IPS-18a (cell line): ENCODE measurements around the gene BICDL1.

ENCODE experiments used
- H3K27ac ChIP-seq: one replicate; pipeline ENCODE4 v1.5.1; 2013; ENCODE audit warnings: low read length
- H3K27me3 ChIP-seq: one replicate; pipeline ENCODE4 v1.6.1; 2013; ENCODE audit warnings: mild to moderate bottlenecking, low read length; ENCODE audit not compliant: control insufficient read depth, insufficient read depth
- H3K36me3 ChIP-seq: one replicate; pipeline ENCODE4 v1.6.1; 2013; ENCODE audit warnings: low read depth, low read length; ENCODE audit not compliant: control insufficient read depth
- H3K4me1 ChIP-seq: one replicate; pipeline ENCODE4 v1.6.1; 2013; ENCODE audit warnings: low read depth, low read length; ENCODE audit not compliant: control insufficient read depth
- H3K4me3 ChIP-seq: one replicate; pipeline ENCODE4 v1.5.1; 2013; ENCODE audit warnings: low read length
- H3K9ac ChIP-seq: one replicate; pipeline ENCODE4 v1.6.1; 2013; ENCODE audit warnings: mild to moderate bottlenecking, low read length, moderate library complexity
- H3K9me3 ChIP-seq: one replicate; pipeline ENCODE4 v1.6.1; 2013; ENCODE audit warnings: low read depth, low read length; ENCODE audit not compliant: control insufficient read depth

Gene BICDL1

DNA sequence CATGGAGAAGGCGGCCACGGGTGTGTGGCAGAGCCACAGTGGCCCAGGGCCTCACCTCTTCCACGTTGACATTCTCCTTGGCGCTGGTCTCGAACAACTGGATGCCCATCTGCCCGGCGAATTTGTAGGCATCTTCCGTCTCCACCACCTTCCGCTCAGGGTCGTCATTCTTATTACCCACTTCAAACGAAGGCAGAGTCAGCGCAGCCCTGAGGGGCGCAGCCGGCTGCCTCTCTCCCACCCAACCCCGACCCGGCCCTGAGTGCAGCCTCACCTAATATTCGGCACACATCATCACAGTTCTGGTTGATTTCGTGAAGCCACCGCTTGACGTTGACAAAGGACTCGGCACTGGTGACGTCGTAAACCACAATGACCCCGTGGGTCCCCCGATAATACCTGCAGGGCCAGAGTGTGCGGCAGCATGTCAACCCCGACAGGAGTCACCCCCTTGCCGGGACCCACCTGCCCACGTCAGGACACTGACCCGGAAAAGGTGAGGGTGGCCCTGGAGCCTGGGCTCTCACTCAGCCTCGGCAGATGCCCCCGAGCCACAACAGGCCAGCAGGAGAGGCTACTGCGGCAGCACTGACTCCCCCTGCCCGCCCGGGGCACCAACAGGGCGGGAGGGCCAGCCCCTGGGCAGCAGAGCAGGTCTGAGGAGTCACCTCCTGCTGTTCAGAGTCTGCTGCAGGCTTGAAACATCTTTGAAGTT, 109.9 kb downstream of the BICDL1 start:
- H3K4me3 ChIP-seq = no peak overlapping the region
- H3K27me3 ChIP-seq = no peaks in the 10 kb centered on the region
- H3K27ac ChIP-seq = no peak overlapping the region
- H3K4me1 ChIP-seq = peaks cover 7% of the 10 kb centered on the region
- H3K9me3 ChIP-seq = no peaks in the 10 kb centered on the region
- peaks cover 19% of the 10 kb centered on the region for H3K36me3 ChIP-seq
- H3K9ac ChIP-seq = no peak overlapping the region

- H3K36me3 ChIP-seq = peaks cover 20% of the 10 kb centered on the region
Observed at GRCh38 chr12:120099738-120100137, 110.7 kb downstream of the BICDL1 start.

GRCh38 chr12:120100630-120101029, 111.6 kb downstream of the BICDL1 start:
- H3K9ac ChIP-seq = no peak overlapping the region
- no peaks in the 10 kb centered on the region for H3K27me3 ChIP-seq
- no peak overlapping the region for H3K4me3 ChIP-seq
- peaks cover 20% of the 10 kb centered on the region for H3K36me3 ChIP-seq
- H3K9me3 ChIP-seq = no peaks in the 10 kb centered on the region
- no peak overlapping the region for H3K27ac ChIP-seq
- H3K4me1 ChIP-seq = peaks cover 5% of the 10 kb centered on the region

More at GRCh38 chr12:120099738-120100137, 110.7 kb downstream of the BICDL1 start:
- no peaks in the 10 kb centered on the region for H3K9me3 ChIP-seq
- no peak overlapping the region for H3K9ac ChIP-seq
- no peak overlapping the region for H3K27ac ChIP-seq
- no peaks in the 10 kb centered on the region for H3K27me3 ChIP-seq
- no peak overlapping the region for H3K4me3 ChIP-seq
- peaks cover 2% of the 10 kb centered on the region for H3K4me1 ChIP-seq

- Histone ChIP-seq H3K9ac (no peak overlapping the region), H3K36me3 (peaks cover 20% of the 10 kb centered on the region), H3K4me3 (no peak overlapping the region), H3K4me1 (peaks cover 10% of the 10 kb centered on the region), H3K27me3 (no peaks in the 10 kb centered on the region), H3K27ac (no peak overlapping the region), H3K9me3 (no peaks in the 10 kb centered on the region)
Observed at GRCh38 chr12:120101182-120101581, 112.1 kb downstream of the BICDL1 start.

- H3K9me3 ChIP-seq = no peaks in the 10 kb centered on the region
- peaks cover 20% of the 10 kb centered on the region for H3K36me3 ChIP-seq
- H3K4me3 ChIP-seq = no peak overlapping the region
- no peak overlapping the region for H3K27ac ChIP-seq
- H3K4me1 ChIP-seq = peaks cover 11% of the 10 kb centered on the region
- no peak overlapping the region for H3K9ac ChIP-seq
- no peaks in the 10 kb centered on the region for H3K27me3 ChIP-seq
Observed at GRCh38 chr12:120101617-120102016, 112.6 kb downstream of the BICDL1 start.

DNA sequence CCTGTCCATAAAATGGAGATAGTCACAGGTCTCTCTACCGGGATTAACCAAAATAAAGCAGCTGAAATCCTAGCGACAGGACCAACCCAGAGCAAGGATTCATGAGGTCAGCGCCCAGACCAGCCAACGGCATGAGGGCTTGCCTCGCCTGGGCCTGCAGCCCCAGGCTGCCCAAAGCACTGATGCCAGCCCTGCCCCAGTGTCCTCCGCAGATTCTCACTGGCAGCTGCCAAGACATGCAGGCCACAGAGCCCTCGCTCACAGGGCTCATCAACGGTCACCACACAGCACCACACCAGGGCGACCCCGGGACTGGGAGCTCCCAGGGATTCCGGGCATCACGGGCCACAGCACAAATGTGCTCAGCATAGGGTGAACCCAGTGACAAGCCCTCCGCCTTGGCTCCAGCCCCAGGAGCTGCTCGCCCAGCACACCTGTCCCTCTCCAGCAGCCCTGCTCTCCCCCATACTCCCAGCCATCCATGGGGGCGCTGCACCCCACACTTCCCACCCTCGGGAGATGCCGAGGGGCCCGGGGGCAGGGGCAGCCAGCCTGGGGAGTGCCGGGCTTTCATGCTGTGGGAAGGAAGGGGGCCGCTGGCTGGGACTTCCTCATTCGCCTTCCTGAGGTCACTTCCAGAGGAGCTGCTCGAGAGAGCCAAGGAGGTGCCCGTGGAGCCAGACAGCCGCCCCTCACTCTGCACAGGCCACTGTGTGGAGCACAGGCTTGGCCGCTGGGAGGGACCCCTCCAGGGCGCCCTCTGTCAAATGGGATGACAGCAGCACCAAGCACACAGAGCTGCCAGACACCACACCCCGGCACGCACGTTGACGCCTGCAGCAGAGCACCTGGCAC, 113.4 kb downstream of the BICDL1 start:
- Histone ChIP-seq H3K9ac (no peak overlapping the region), H3K36me3 (peaks cover 16% of the 10 kb centered on the region)

DNA sequence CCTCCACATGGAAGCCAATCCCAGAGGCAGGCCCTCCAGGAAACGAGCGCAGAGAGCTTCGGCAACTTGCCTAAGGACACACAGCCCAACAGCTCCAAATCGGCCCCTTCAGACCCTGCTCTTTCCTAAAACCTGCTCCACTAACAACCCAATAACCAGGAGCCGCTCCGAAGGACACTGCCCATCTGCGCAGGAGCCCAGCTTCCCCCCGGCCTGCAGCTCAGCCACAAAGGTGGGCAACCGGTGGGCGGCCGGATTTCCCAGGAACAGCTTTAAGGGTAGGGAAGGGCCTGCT, 114.0 kb downstream of the BICDL1 start:
- Histone ChIP-seq H3K9ac (no peak overlapping the region), H3K4me1 (peaks cover 12% of the 10 kb centered on the region), H3K27me3 (no peaks in the 10 kb centered on the region), H3K36me3 (peaks cover 16% of the 10 kb centered on the region), H3K9me3 (no peaks in the 10 kb centered on the region), H3K4me3 (no peak overlapping the region), H3K27ac (no peak overlapping the region)

More for the DNA sequence above, 113.4 kb downstream of the BICDL1 start:
- Histone ChIP-seq H3K27me3 (no peaks in the 10 kb centered on the region), H3K4me1 (peaks cover 11% of the 10 kb centered on the region), H3K4me3 (no peak overlapping the region), H3K27ac (no peak overlapping the region), H3K9me3 (no peaks in the 10 kb centered on the region)

DNA sequence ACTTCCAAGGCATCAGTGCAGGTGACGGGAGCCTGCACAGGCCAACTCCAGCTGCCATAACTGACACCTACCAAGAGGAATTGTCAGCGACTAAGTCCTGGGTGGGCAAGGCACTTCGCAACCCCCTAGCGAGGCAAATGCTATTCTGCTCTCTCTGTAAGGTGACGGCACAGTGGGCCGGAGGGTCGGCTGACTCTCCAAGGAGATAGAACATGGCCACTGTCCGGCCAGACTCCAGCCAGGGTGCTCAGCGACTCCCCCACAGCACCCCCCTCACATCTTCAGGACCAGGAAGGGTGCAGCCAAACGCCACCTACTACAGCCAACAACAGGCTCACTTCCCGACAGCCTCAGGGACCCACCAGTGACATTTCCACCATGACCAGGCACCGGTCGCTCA, 114.3 kb downstream of the BICDL1 start:
- no peak overlapping the region for H3K9ac ChIP-seq
- H3K27me3 ChIP-seq = no peaks in the 10 kb centered on the region
- peaks cover 14% of the 10 kb centered on the region for H3K36me3 ChIP-seq
- no peaks in the 10 kb centered on the region for H3K9me3 ChIP-seq
- H3K4me3 ChIP-seq = no peak overlapping the region
- H3K4me1 ChIP-seq = peaks cover 14% of the 10 kb centered on the region
- H3K27ac ChIP-seq = no peak overlapping the region

DNA sequence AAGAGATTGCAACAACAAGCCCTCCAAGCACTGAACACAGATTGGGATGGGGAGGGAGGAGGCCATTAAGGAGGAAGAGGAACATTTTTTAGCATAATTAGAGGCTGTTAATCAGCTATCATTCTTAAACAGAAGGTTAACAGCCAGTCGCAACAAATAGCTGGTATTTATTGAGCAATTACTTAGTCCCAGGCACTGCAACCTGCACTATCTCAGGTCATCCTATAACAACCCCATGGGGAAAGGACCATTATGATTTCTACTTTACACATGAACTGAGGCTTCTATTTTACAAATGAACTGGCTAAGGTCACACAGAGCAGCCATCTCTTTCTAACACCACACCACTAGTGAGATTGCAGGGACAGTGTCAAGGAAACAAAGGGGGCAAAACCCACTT, 117.1 kb downstream of the BICDL1 start:
- H3K4me3 ChIP-seq = no peak overlapping the region
- no peaks in the 10 kb centered on the region for H3K9me3 ChIP-seq
- peaks cover 10% of the 10 kb centered on the region for H3K36me3 ChIP-seq
- H3K27me3 ChIP-seq = no peaks in the 10 kb centered on the region
- peaks cover 14% of the 10 kb centered on the region for H3K4me1 ChIP-seq
- no peak overlapping the region for H3K27ac ChIP-seq
- no peak overlapping the region for H3K9ac ChIP-seq

DNA sequence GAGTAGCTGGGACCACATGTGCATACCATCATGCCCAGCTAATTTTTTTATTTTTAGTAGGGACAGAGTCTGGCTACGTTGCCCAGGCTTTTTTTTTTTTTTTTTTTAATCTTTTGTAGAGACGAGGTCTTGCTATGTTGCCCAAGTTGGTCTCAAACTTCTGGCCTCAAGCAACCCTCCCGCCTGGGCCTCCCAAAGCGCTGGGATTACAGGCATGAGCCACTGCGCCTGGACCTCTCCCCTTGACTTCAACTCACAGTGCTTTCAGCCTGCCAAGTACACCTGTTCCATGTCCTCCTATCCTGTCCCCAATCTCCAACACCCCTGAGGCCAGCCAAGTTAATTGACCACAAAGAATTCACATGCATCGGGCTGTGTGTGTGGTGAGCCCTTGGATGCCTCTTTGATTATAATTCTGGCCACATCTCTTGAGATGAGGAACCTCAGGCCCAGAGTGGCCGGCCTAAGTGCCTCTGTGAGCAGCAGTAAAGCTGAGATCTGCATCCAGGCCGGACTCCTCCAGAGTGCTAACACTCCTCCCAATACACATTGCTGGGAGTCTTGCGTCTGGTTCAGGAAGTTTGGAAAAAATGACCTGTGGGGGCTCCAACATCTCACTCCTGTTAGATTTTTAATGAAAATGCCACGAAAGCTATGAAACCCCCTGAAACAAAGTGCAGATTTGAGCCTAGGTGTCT, 120.7 kb downstream of the BICDL1 start:
- H3K4me3 ChIP-seq = no peak overlapping the region

GRCh38 chr12:120110550-120111501, 121.8 kb downstream of the BICDL1 start:
- Histone ChIP-seq H3K27ac (no peak overlapping the region), H3K27me3 (no peaks in the 10 kb centered on the region), H3K36me3 (no peaks in the 10 kb centered on the region), H3K9me3 (no peaks in the 10 kb centered on the region), H3K4me1 (peaks cover 13% of the 10 kb centered on the region), H3K9ac (no peak overlapping the region), H3K4me3 (no peak overlapping the region)

More for the DNA sequence above, 120.7 kb downstream of the BICDL1 start:
- no peak overlapping the region for H3K27ac ChIP-seq
- H3K4me1 ChIP-seq = peaks cover 14% of the 10 kb centered on the region
- H3K9ac ChIP-seq = no peak overlapping the region
- no peaks in the 10 kb centered on the region for H3K36me3 ChIP-seq
- H3K9me3 ChIP-seq = no peaks in the 10 kb centered on the region
- H3K27me3 ChIP-seq = no peaks in the 10 kb centered on the region
